Stimulated activated naive B cell treated with anti-CD40 and anti-IgM and Interleukin-4, amounts not matched to agents 10 μg/mL and 1 μg/mL and 100 μg/mL, for 72 hours (primary cell): Measurements from ENCODE around the gene QRICH1.

Experiments
- ATAC-seq, 2 donors: fragments of 150-1000 bp; cut with Tn5 transposase; replicated peaks; 2 replicates each; pipeline ENCODE4 v1.10.0; 2021; ENCODE audit warnings: moderate library complexity in 1 of 2
- DNase-seq: peaks from one replicate; pipeline ENCODE4 v3.0.0; 2021
- H3K27ac Mint-ChIP-seq: one replicate; pipeline ENCODE4 v1.8.0; 2022; ENCODE audit warnings: mild to moderate bottlenecking, mixed read lengths
- H3K27me3 Mint-ChIP-seq, 2 donors: one replicate each; pipeline ENCODE4 v1.8.0; 2022; ENCODE audit warnings: mixed read lengths in 2 of 2
- H3K36me3 Mint-ChIP-seq, 2 donors: one replicate each; pipeline ENCODE4 v1.8.0; 2022; ENCODE audit warnings: mixed read lengths in 2 of 2, mild to moderate bottlenecking in 1 of 2
- H3K4me1 Mint-ChIP-seq, 2 donors: one replicate each; pipeline ENCODE4 v1.8.0; 2022; ENCODE audit warnings: mixed read lengths in 2 of 2, mild to moderate bottlenecking in 1 of 2
- H3K4me3 Mint-ChIP-seq, 2 donors: one replicate each; pipeline ENCODE4 v1.8.0; 2022; ENCODE audit warnings: mild to moderate bottlenecking in 2 of 2, mixed read lengths in 2 of 2, moderate library complexity in 1 of 2
- H3K9me3 Mint-ChIP-seq, 2 donors: one replicate each; pipeline ENCODE4 v1.8.0; 2022; ENCODE audit warnings: mixed read lengths in 2 of 2, mild to moderate bottlenecking in 1 of 2

The QRICH1 gene

DNA sequence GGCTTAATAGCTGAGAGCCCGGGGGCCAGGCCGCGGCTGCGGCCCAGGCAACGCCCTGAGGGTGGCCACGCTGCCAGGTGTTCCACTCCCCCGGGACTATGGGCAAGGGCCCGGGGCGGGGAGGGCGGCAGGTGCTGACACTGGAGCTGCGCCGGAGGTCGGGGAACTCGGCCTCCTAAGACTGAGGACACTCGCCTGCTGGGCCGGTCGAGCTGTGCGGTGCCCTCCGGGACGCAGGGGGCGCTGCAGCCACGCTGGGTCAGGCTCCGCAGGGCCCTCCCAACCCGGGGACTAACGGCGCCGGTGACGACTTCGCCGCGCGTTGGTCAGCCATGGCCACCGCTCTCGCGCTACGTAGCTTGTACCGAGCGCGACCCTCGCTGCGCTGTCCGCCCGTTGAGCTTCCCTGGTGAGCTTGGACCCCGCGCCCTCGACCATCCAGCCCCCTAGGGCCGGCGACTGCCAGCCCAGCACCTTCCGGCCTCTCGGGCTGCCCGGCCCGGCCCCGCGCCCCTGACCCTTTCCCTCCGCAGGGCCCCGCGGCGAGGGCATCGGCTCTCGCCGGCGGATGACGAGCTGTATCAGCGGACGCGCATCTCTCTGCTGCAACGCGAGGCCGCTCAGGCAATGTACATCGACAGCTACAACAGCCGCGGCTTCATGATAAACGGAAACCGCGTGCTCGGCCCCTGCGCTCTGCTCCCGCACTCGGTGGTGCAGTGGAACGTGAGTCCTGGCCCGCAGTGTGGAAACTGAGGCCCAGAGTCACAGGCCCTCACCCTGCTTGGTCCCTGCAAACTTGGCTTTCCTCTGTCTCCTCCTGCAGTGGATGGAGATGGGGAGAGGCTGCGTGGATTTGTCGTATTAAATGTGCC, 71.8 kb downstream of the QRICH1 start, which contains the start of gene NDUFAF3:
Gene NDUFAF3 (plus strand): TSS at position 309 of the 875 bp plus-strand sequence. CDS start 24 bp downstream, at position 333.
- DNase-seq (peak; percentile 98), ATAC-seq (peak; percentile 66 to 68)
- H3K4me3 Mint-ChIP-seq = peak within 1 kb of the TSS; percentile 91 to 95
- peak within 1 kb of the TSS; percentile 99 for H3K27ac Mint-ChIP-seq
- H3K27me3 Mint-ChIP-seq = no peaks in the 10 kb centered on the region
- peaks cover 57 to 61% of the 10 kb centered on the region in 2 donors for H3K36me3 Mint-ChIP-seq
- no peaks in the 10 kb centered on the region for H3K9me3 Mint-ChIP-seq
- H3K4me1 Mint-ChIP-seq = peaks cover 45 to 80% of the 10 kb centered on the region in 2 donors

GRCh38 chr3:49021213-49021812, 72.6 kb downstream of the QRICH1 start:
- H3K4me3 Mint-ChIP-seq = peak overlapping the region; percentile 91 to 95
- peak overlapping the region; percentile 99 for H3K27ac Mint-ChIP-seq
- peaks cover 38 to 78% of the 10 kb centered on the region in 2 donors for H3K4me1 Mint-ChIP-seq
- DNase-seq = peak; percentile 98
- peak; percentile 53 to 62 for ATAC-seq
- H3K36me3 Mint-ChIP-seq = peaks cover 53 to 58% of the 10 kb centered on the region in 2 donors
- no peaks in the 10 kb centered on the region for H3K27me3 Mint-ChIP-seq
- H3K9me3 Mint-ChIP-seq = no peaks in the 10 kb centered on the region

GRCh38 chr3:49020330-49021212, 73.3 kb downstream of the QRICH1 start:
- no peaks in the 10 kb centered on the region for H3K9me3 Mint-ChIP-seq
- H3K27me3 Mint-ChIP-seq = no peaks in the 10 kb centered on the region
- ATAC-seq = peak; percentile 4 to 10
- H3K36me3 Mint-ChIP-seq = peaks cover 52 to 53% of the 10 kb centered on the region in 2 donors
- H3K27ac Mint-ChIP-seq = peak overlapping the region; percentile 99
- peak overlapping the region; percentile 91 to 95 for H3K4me3 Mint-ChIP-seq
- DNase-seq = peak; percentile 69
- peaks cover 32 to 70% of the 10 kb centered on the region in 2 donors for H3K4me1 Mint-ChIP-seq

GRCh38 chr3:49019941-49020329, 73.9 kb downstream of the QRICH1 start:
- Mint-ChIP-seq H3K27me3 (no peaks in the 10 kb centered on the region), H3K27ac (peak overlapping the region; percentile 99), H3K4me1 (peaks cover 29 to 64% of the 10 kb centered on the region in 2 donors), H3K36me3 (peaks cover 52% of the 10 kb centered on the region in 2 donors), H3K9me3 (no peaks in the 10 kb centered on the region), H3K4me3 (peak overlapping the region; percentile 91 to 95)
- DNase-seq = no peak
- ATAC-seq = no peak

GRCh38 chr3:49018707-49019006, 75.2 kb downstream of the QRICH1 start:
- Mint-ChIP-seq H3K36me3 (peaks cover 47 to 48% of the 10 kb centered on the region in 2 donors), H3K27ac (peak overlapping the region; percentile 99), H3K4me1 (peaks cover 26 to 56% of the 10 kb centered on the region in 2 donors), H3K27me3 (no peaks in the 10 kb centered on the region), H3K4me3 (peak overlapping the region; percentile 91 to 95), H3K9me3 (no peaks in the 10 kb centered on the region)
- DNase-seq = no peak
- no peak for ATAC-seq

DNA sequence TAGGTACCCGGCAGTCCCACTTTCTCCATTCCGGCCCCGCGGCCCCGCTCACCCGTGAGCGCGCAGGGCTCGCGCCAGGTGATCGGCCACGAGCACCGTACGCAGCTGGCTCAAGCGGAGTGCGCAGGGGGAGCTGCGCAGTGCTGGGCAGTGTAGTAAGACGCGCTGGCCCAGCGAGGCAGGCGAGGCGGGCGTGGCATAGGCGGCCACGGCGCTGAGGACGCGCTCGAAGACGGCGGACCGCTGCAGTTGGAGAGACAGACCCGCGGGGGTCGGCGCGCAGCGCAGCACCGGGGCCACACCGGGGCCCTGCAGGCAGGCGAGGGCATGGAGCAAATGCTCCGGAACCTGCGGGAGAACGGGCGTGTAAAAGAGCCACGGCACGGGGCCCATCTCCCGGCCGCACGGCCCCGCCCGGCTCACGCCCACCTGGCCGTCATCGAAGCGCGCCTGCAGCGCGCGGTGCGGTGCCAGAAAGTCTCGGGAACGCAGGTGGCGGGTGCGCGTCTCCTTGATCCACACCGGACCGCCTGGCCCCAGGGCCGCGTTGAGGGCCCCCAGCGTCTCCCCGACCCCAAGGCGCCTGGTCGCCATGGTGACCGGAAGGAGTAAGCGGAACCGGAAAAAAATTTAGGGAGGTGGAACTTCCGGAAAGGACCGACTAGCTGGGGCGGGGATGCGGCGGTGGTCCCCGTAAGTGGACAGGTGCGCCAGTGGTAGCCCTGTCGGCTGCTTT, 75.7 kb downstream of the QRICH1 start, which contains the start of gene DALRD3:
Gene DALRD3 (minus strand): TSS at position 610 of the 736 bp plus-strand sequence. CDS start 16 bp downstream, at position 594.
- ATAC-seq = peak; percentile 22 to 24
- H3K4me3 Mint-ChIP-seq = peak within 1 kb of the TSS; percentile 91 to 95
- H3K27ac Mint-ChIP-seq = peak within 1 kb of the TSS; percentile 99
- peaks cover 28 to 56% of the 10 kb centered on the region in 2 donors for H3K4me1 Mint-ChIP-seq
- no peaks in the 10 kb centered on the region for H3K27me3 Mint-ChIP-seq
- H3K9me3 Mint-ChIP-seq = no peaks in the 10 kb centered on the region
- peaks cover 43 to 44% of the 10 kb centered on the region in 2 donors for H3K36me3 Mint-ChIP-seq
- peak; percentile 68 for DNase-seq

DNA sequence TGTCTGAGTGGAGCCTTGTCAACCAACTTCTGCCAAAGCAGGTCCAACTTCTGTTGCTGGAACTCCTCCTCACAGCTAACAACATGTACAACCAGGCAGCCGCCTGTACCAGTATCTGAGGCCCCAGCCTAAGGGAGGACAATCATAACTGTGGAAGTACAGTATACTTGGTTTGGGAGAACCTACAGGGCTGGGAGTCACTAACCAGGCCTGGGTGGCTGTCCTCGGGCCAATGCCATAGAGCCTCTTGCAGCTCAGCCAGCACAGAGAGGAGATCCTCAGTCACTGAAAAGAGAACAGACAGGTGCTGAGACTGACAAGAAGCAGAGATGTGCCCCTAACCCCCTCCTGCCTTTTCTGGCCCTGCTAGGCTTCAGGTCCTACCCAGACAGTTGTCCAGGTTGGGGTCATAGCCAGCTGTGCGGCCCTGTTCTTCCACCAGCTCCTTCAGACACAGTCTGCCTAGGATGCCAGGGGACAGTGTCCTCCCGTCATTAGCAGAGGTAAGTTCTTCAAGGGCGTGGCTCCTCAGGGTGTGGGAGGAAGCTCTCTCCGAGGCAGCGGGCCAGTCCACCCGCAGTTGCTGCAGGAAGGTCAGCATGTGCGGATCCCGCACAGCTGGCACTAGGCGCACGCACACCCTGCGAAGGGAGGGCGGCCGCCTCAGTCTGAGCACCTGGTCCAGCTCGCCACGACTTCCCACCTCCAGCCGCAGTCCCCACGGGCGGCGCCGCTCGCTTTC, 76.5 kb downstream of the QRICH1 start:
- Mint-ChIP-seq H3K27ac (peak overlapping the region; percentile 99), H3K27me3 (no peaks in the 10 kb centered on the region), H3K4me1 (peaks cover 30 to 50% of the 10 kb centered on the region in 2 donors), H3K9me3 (no peaks in the 10 kb centered on the region), H3K36me3 (peaks cover 40 to 41% of the 10 kb centered on the region in 2 donors), H3K4me3 (peak overlapping the region; percentile 91 to 95)
- DNase-seq (no peak), ATAC-seq (no peak)

- Mint-ChIP-seq H3K9me3 (no peaks in the 10 kb centered on the region), H3K4me3 (peak overlapping the region; percentile 91 to 95), H3K27me3 (no peaks in the 10 kb centered on the region), H3K4me1 (peaks cover 36 to 55% of the 10 kb centered on the region in 2 donors), H3K36me3 (peaks cover 37 to 47% of the 10 kb centered on the region in 2 donors), H3K27ac (peak overlapping the region; percentile 99)
- DNase-seq (no peak), ATAC-seq (no peak)
These were observed 77.2 kb downstream of the QRICH1 start for GRCh38 chr3:49016414-49017228.

DNA sequence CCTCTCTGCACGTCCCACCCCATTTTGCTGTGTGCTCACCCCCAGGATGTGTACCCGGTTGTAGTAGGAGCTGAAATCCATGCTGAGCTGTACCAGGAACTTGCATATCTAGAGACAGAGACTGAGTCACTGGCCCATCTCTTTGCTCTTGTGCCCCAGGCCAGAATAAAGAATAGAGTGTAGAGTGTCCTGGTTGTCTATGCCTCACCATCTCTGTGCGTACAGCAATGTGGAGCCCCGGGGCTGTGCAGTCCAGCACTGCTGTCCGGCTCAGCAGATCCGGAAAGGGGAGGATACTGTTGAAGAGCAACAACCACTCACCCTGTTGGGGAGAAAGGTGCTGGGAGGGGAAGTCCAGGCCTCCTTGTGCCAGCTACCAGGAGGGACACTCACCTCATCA, 78.1 kb downstream of the QRICH1 start:
- no peak overlapping the region for H3K4me3 Mint-ChIP-seq

DNA sequence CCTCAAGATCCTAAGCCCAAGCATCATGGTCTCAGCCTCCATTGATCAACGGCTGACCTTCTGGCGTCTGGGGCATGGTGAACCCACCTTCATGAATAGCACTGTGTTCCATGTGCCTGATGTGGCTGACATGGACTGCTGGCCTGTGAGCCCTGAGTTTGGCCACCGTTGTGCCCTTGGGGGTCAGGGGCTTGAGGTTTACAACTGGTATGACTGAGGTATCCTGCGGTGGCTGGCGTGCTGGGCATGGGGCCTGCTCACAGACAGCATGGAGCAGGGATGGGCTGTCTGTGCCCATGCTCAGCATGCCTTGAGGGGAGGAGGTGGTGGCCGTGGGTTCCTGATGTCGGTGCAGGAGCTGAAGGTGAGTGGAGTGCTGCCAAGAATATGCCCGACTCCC, 78.8 kb downstream of the QRICH1 start:
- H3K4me1 Mint-ChIP-seq = peaks cover 33 to 52% of the 10 kb centered on the region in 2 donors
- ATAC-seq = no peak
- H3K36me3 Mint-ChIP-seq = peaks cover 30 to 39% of the 10 kb centered on the region in 2 donors
- H3K27me3 Mint-ChIP-seq = no peaks in the 10 kb centered on the region
- no peak for DNase-seq
- H3K9me3 Mint-ChIP-seq = no peaks in the 10 kb centered on the region
- peak overlapping the region; percentile 89 for H3K27ac Mint-ChIP-seq
- H3K4me3 Mint-ChIP-seq = no peak overlapping the region

More for the DNA sequence above, 78.1 kb downstream of the QRICH1 start:
- Mint-ChIP-seq H3K27me3 (no peaks in the 10 kb centered on the region), H3K27ac (no peak overlapping the region), H3K9me3 (no peaks in the 10 kb centered on the region), H3K4me1 (peaks cover 36 to 57% of the 10 kb centered on the region in 2 donors), H3K36me3 (peaks cover 35 to 45% of the 10 kb centered on the region in 2 donors)
- DNase-seq (no peak), ATAC-seq (no peak)

GRCh38 chr3:49013738-49014660, 79.9 kb downstream of the QRICH1 start:
- no peak for DNase-seq
- no peaks in the 10 kb centered on the region for H3K9me3 Mint-ChIP-seq
- peak; percentile 46 to 49 for ATAC-seq
- no peaks in the 10 kb centered on the region for H3K27me3 Mint-ChIP-seq
- H3K4me3 Mint-ChIP-seq = no peak overlapping the region
- peaks cover 38 to 52% of the 10 kb centered on the region in 2 donors for H3K4me1 Mint-ChIP-seq
- peaks cover 35 to 42% of the 10 kb centered on the region in 2 donors for H3K36me3 Mint-ChIP-seq
- peak overlapping the region; percentile 47 for H3K27ac Mint-ChIP-seq
